Astrocyte (in vitro differentiated cells and primary cell): ENCODE data around the gene LOXL4.

Source experiments
- EZH2 ChIP-seq: IDR thresholded peaks from 2 replicates; pipeline ENCODE4 v1.6.1; 2012; ENCODE audit warnings: mild to moderate bottlenecking, low read length, inconsistent platforms; ENCODE audit not compliant: insufficient read depth
- TF ChIP-seq, protein P1 (sequence below): IDR thresholded peaks from 2 replicates; pipeline ENCODE4 v1.5.1; 2011; ENCODE audit warnings: low read depth, mild to moderate bottlenecking, inconsistent platforms, low read length, moderate library complexity; ENCODE audit not compliant: insufficient read depth

DNA sequence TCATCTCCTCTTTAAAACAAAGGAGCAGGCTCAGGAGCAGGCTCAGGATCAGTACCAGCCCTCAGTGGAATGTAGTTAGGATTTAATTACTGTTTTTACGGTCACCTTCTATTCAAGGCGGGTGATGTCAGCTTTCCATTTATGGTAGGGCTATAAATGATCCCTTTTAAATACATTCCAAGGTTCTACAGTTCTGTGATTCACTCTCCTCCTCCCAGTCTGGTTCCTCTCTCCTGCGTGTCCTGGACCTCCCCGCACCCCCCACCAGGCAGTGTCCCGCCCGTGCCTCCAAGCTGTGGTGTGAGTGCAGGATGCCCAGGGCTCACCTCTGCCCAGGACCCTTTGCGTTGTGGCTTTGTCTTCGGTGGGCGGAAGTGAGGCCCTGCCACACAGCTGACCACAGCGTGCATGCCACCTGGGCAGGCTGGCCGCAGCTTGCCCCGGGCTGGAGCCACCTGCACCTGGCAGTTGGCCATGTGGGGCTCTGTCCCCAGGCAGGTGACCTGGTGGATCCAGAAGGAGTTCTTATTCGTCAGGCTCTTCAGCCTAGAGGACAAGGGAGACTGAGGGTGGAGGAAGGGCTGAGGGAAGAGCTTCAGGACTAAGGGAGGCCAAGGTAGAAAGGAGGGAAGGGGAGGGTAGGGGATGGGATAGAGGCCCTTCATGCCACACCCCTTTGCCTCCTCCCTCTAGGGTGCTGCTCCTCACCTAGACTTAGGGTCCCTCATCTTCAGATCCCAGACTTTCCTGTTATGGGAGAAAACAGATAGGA is 9.1 kb downstream of the LOXL4 start:
- TF ChIP-seq, protein P1, sequence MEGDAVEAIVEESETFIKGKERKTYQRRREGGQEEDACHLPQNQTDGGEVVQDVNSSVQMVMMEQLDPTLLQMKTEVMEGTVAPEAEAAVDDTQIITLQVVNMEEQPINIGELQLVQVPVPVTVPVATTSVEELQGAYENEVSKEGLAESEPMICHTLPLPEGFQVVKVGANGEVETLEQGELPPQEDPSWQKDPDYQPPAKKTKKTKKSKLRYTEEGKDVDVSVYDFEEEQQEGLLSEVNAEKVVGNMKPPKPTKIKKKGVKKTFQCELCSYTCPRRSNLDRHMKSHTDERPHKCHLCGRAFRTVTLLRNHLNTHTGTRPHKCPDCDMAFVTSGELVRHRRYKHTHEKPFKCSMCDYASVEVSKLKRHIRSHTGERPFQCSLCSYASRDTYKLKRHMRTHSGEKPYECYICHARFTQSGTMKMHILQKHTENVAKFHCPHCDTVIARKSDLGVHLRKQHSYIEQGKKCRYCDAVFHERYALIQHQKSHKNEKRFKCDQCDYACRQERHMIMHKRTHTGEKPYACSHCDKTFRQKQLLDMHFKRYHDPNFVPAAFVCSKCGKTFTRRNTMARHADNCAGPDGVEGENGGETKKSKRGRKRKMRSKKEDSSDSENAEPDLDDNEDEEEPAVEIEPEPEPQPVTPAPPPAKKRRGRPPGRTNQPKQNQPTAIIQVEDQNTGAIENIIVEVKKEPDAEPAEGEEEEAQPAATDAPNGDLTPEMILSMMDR: no peak
- TF ChIP-seq EZH2: no peak
